Fibroblast of lung (primary cell): Measurements from ENCODE around the gene VPS35L.

ENCODE experiments used
- EZH2 ChIP-seq: IDR thresholded peaks from 2 replicates; pipeline ENCODE4 v1.5.1; 2012; ENCODE audit warnings: low read length, control low read depth, mild to moderate bottlenecking; ENCODE audit errors: missing control alignments
- TF ChIP-seq, protein P1 (sequence below), 2 donors: IDR thresholded peaks in 1 of 2; conservative IDR thresholded peaks in 1 of 2; 1 replicate in 1 of 2; 2 replicates in 1 of 2; pipeline ENCODE4 v1.5.1; 2011 to 2012; ENCODE audit warnings: low read length in 2 of 2, control low read depth in 1 of 2, inconsistent platforms in 1 of 2, low read depth in 1 of 2, mild to moderate bottlenecking in 1 of 2

DNA sequence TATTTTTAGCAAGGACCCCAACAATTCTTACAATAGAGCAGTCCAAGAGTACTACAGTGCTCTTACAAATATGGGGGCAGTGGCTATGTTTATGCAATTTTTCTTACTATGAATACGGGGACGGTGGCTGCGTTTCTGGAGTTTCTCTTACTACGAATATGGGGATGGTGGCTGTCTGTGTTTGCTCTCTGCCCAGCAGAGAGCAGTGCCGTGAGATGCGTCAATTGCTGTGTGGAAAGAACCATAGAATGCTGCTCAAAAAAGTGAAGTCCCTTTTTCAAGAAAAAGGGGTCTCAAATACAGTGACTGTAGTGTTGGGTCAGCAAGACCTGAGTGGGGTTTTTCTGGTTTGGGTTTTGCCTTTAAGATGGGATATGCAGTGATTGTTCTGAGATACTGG is 108.7 kb downstream of the VPS35L start:
- TF ChIP-seq, protein P1, sequence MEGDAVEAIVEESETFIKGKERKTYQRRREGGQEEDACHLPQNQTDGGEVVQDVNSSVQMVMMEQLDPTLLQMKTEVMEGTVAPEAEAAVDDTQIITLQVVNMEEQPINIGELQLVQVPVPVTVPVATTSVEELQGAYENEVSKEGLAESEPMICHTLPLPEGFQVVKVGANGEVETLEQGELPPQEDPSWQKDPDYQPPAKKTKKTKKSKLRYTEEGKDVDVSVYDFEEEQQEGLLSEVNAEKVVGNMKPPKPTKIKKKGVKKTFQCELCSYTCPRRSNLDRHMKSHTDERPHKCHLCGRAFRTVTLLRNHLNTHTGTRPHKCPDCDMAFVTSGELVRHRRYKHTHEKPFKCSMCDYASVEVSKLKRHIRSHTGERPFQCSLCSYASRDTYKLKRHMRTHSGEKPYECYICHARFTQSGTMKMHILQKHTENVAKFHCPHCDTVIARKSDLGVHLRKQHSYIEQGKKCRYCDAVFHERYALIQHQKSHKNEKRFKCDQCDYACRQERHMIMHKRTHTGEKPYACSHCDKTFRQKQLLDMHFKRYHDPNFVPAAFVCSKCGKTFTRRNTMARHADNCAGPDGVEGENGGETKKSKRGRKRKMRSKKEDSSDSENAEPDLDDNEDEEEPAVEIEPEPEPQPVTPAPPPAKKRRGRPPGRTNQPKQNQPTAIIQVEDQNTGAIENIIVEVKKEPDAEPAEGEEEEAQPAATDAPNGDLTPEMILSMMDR (conservative IDR thresholded peaks at IDR 0.05 in 1 of 2, IDR thresholded peaks at IDR 0.05 in 1 of 2; ENCODE audit: low read depth in 1 of 2, low read length in 2 of 2), result no peak
- no peak for TF ChIP-seq EZH2
